Measurements from ENCODE around the gene WNT9A. TPM values are rescaled to one million over a fixed set of nuclear protein-coding genes. Genes with fewer than 3 reads are reported as not detected.

The WNT9A gene
- total and polyA plus RNA-seq, 12 donors = 0.39 to 27.9 (median 3.8) TPM

- H3K4me1 ChIP-seq = peaks cover 0 to 21% (median 5%) of the 10 kb centered on the region in 9 donors
- H3K27ac ChIP-seq = no peak overlapping the region
- WGBS, 2 donors = 86 to 97% methylated on average over 6 of the region's 6 CpGs
- no peak overlapping the region for H3K4me3 ChIP-seq
- no peaks in the 10 kb centered on the region for H3K9me3 ChIP-seq
- no peaks in the 10 kb centered on the region for H3K36me3 ChIP-seq
- TF ChIP-seq CTCF (IDR thresholded peaks at IDR 0.05) = no peak
- H3K27me3 ChIP-seq = peaks cover 0 to 8% (median 0%) of the 10 kb centered on the region in 7 donors
- ATAC-seq (no peak), DNase-seq (peak in 1 of 2 donors; percentile 2)
- intact Hi-C loops (cut with DNase I) = no loop called here
Measured at GRCh38 chr1:227891955-227892488, 55.7 kb downstream of the WNT9A start.

GRCh38 chr1:227891223-227891954, 56.3 kb downstream of the WNT9A start:
- no peak for ATAC-seq
- H3K36me3 ChIP-seq = no peaks in the 10 kb centered on the region
- peaks cover 3 to 27% (median 11%) of the 10 kb centered on the region in 9 donors for H3K4me1 ChIP-seq
- WGBS, 2 donors = 90 to 91% methylated on average over 19 of the region's 19 CpGs
- no peaks in the 10 kb centered on the region for H3K9me3 ChIP-seq
- no peak for TF ChIP-seq CTCF (IDR thresholded peaks at IDR 0.05)
- H3K27me3 ChIP-seq = peaks cover 0 to 13% (median 0%) of the 10 kb centered on the region in 7 donors
- DNase-seq = peak in 1 of 2 donors; percentile 2
- H3K4me3 ChIP-seq = no peak overlapping the region
- no peak overlapping the region for H3K27ac ChIP-seq
- intact Hi-C loops (cut with DNase I) = no loop called here

GRCh38 chr1:227890451-227891222, 57.1 kb downstream of the WNT9A start:
- DNase-seq (no peak), ATAC-seq (no peak)
- intact Hi-C loops (cut with DNase I) = no loop called here
- Histone ChIP-seq H3K27ac (no peak overlapping the region), H3K4me3 (no peak overlapping the region), H3K4me1 (peaks cover 11 to 28% (median 18%) of the 10 kb centered on the region in 9 donors), H3K9me3 (no peaks in the 10 kb centered on the region), H3K36me3 (no peaks in the 10 kb centered on the region), H3K27me3 (peaks cover 0 to 13% (median 0%) of the 10 kb centered on the region in 7 donors)
- TF ChIP-seq CTCF (IDR thresholded peaks at IDR 0.05) = no peak
- WGBS, 2 donors = 94 to 95% methylated on average over 13 of the region's 13 CpGs

GRCh38 chr1:227889863-227890405, 57.8 kb downstream of the WNT9A start:
- intact Hi-C loops (cut with DNase I) = loop anchor here in 2 of 10 donors (5.0 to 10.0 kb wide), 4 partner anchors 55 to 105 kb away; partner anchors contain the start of gene WNT9A (in 2 of the 2)
- ATAC-seq = no peak
- peaks cover 0 to 13% (median 0%) of the 10 kb centered on the region in 7 donors for H3K27me3 ChIP-seq
- no peak overlapping the region for H3K4me3 ChIP-seq
- H3K9me3 ChIP-seq = no peaks in the 10 kb centered on the region
- no peaks in the 10 kb centered on the region for H3K36me3 ChIP-seq
- TF ChIP-seq CTCF (IDR thresholded peaks at IDR 0.05) = no peak
- WGBS, 2 donors = 82 to 84% methylated on average over 13 of the region's 13 CpGs
- no peak for DNase-seq
- peaks cover 15 to 34% (median 24%) of the 10 kb centered on the region in 9 donors for H3K4me1 ChIP-seq
- H3K27ac ChIP-seq = no peak overlapping the region
